Measurements from ENCODE around the gene ACAA2.
A peak's percentile ranks its signal among the peaks of the same experiment; 100 is the strongest.
"Not testable (repeated sequence)": the region's sequence is repeated elsewhere in the genome, so short reads cannot be mapped to it uniquely, and the experiment has no call there.

ACAA2 gene

GRCh38 chr18:49845629-49846360, 32.5 kb upstream of the ACAA2 start:
- no peak for DNase-seq (ENCODE audit: low read depth)

GRCh38 chr18:49844903-49845302, 31.6 kb upstream of the ACAA2 start:
- DNase-seq (ENCODE audit: low read depth): no peak

DNA sequence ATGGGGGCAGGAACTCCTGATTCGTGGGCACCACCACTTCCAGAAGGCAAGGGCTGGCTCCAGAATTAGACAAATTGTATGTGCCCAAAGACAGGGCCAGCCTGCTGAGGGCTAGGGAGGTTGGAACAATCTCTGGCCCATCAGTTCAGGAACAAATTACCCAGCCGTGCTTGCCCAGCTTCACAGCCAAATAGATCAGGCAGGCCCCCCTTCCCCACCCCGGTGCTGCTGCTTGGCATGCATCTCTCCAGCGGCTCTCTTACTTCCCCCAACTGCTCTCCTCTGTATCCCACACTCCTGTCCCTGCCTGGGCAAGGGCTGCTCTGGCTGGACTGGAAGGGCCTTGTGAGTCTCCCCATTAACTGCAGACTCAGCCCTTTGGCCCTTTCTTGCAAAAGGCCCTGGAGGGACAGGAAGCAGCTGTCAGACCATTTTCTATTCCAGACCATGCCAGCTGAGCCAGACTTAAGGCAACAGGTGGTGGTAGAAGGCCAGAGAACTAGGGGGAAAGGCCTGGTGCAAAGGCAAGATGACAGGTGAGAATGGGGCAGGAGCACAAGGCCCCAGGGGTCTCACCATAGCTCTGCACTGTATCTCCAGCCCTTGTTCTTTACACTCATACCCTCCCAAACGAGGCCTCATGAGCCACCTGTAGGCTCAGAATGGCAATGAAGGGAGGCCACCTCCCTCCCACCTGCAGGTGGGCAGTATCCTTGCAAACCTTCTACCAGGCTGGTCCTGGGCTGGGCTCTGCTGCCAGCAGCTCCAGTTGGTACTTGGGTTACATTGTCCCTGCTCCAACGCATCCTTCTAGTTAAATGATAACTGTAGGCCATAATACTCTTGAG, 30.7 kb upstream of the ACAA2 start:
- no peak for DNase-seq (ENCODE audit: low read depth)

GRCh38 chr18:49843131-49843530, 29.8 kb upstream of the ACAA2 start:
- DNase-seq (ENCODE audit: low read depth): no peak

DNA sequence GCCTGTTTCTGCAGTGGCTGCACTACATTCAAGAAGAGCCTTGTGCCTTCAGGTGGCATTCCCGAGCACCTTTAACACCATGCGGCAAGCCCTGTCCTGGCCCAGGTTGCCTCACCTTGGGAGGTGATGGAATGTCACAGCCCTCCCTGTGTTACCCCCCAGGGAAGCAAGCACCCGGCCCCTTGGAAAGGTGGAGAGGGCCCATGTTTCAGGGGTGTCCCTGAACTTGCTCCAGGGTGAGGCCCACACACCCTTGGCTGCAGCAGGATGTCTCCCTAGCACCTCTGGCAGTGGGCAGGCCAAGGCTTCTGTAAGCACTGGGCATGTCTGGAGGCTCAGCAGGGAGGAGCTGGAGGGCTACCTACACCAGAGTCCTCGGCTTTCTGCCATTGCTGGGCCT, 29.3 kb upstream of the ACAA2 start:
- DNase-seq (ENCODE audit: low read depth): no peak

GRCh38 chr18:49841236-49842217, 28.2 kb upstream of the ACAA2 start:
- no peak for DNase-seq (ENCODE audit: low read depth)

- no peak for DNase-seq (ENCODE audit: low read depth)
Observed at GRCh38 chr18:49839012-49839411, 25.7 kb upstream of the ACAA2 start.

- no peak for DNase-seq (ENCODE audit: low read depth)
Observed at GRCh38 chr18:49838381-49838780, 25.0 kb upstream of the ACAA2 start.

DNA sequence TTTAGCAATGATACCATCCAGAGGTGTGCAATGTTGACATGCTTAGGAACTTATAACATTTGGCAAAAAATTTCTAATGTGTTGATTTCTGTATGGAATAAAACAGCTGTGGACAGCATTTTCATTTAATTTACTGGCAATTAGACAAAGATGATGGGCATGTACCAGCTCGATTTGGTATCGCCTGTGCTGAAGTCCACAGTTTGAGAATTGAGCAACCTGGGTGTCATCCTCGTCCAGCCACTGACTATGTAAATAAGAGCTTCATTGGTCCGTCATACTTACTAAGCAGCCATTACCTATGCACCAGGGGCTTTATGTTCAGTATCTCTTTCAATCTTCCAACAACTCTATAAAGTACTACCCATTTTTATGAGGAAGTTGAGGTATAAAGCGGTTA, 24.6 kb upstream of the ACAA2 start:
- DNase-seq (ENCODE audit: low read depth): no peak

GRCh38 chr18:49837316-49837835, 24.0 kb upstream of the ACAA2 start:
- not testable (repeated sequence) for DNase-seq (ENCODE audit: low read depth)

GRCh38 chr18:49835405-49835804, 22.1 kb upstream of the ACAA2 start:
- DNase-seq (ENCODE audit: low read depth): no peak

- DNase-seq (ENCODE audit: low read depth): no peak
Observed at GRCh38 chr18:49834258-49834657, 20.9 kb upstream of the ACAA2 start.

- DNase-seq (ENCODE audit: low read depth): no peak
Observed at GRCh38 chr18:49833814-49834213, 20.5 kb upstream of the ACAA2 start.

- DNase-seq (ENCODE audit: low read depth): no peak
Observed at GRCh38 chr18:49832221-49832647, 18.9 kb upstream of the ACAA2 start.

DNA sequence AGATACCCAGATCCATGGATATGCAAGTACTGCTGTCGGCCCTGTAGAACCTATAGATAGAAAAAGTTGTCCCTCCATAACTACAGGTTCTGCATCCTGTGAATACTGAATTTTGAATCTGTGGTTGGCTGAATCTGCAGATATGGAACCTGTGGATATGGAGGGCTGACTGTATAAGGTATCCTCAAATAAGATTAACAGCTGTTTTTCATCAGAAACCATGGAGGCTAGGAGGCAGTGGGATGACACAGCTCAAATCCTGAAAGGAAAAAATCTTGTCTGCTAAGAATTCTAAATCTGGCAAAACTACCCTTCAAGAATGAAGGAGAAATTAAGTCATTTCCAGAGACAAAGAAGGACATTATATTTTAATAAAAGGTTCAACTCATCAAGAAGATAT, 14.7 kb upstream of the ACAA2 start:
- DNase-seq (ENCODE audit: low read depth): no peak

DNA sequence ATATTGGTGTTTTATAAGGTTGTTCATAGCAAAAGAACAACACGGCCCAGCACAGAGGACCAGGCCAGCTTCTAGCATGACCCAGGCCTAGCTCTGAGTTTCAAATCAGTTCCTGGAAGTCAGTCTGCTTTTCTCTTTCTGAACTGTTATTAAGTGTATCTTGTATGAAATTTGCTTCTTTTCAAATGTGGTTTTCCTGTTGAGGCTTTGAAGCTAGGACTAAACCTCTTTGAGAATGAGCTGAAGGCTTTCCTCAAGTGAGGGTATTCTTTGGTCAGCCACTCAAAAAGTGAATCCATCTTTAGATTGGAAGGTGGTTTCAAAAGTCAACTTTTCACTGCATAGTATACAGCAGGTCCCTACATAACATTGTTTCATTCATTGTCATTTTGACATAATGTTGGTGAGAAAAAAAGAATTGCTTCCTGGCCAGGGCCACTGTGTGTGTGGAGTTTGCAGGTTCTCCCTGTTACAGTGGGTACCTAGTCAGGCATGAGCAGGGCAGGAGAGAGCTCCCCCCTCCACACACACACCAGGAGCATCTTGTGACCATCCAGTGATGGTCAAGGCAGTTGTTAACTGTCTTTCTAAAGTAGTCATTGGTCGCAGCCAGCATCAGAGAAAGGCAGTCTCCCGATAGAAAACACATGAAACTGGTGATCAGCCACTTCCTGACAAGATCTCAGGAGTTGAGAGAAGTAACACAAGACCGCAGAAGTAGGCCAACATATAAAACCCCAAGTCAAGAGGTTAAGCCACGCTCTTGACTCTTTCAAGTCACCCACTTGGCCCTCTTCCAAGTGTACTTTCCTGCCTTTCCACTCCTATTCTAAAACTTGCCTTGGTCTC, 6.7 kb upstream of the ACAA2 start:
- DNase-seq (ENCODE audit: low read depth): no peak

DNA sequence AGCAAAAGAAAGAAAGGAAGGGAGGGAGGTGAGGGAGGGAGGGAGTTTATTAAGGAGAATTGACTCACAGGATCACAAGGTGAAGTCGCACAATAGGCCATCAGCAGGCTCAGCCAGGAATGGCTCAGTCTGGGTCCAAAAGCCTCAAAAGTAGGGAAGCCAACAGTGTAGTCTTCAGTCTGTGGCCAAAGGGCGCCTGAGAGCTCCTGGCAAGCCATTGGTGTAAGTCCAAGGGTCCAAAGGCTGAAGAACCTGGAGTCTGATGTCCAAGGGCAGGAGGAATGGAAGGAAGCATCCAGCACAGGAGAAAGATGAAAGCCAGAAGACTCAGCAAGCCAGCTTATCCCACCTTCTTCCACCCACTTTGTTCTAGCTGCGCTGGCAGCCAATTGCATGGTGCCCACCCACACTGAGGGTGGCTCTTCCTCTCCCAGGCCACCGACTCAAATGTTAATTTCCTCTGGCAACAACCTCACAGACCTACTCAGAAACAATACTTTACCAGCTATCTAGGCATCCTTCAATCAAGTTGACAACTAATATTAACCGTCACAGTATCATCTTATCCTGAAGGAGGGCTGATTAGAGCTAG, 5.8 kb upstream of the ACAA2 start:
- DNase-seq (ENCODE audit: low read depth): no peak

DNA sequence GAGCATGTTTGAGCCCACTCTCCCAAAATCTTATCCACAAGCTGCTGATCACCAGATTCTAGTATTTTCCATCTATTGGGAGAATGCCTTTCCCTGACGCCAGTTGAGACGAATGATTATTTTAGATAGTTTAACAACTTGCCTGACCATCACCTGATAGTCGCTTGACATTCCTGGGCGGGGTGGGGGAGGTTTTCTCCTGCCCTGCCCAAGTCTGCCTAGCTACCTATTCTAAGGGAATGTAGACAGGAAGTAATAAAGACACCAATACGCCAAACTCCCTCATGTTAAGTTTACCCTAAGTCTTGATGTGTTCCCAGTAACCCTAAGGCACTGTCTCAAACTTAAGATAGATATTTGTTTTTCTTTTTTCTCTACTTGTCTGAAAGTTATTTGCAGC, 4.6 kb upstream of the ACAA2 start:
- no peak for DNase-seq (ENCODE audit: low read depth)

- no peak for DNase-seq (ENCODE audit: low read depth)
Observed at GRCh38 chr18:49815927-49816326, 2.6 kb upstream of the ACAA2 start.

DNA sequence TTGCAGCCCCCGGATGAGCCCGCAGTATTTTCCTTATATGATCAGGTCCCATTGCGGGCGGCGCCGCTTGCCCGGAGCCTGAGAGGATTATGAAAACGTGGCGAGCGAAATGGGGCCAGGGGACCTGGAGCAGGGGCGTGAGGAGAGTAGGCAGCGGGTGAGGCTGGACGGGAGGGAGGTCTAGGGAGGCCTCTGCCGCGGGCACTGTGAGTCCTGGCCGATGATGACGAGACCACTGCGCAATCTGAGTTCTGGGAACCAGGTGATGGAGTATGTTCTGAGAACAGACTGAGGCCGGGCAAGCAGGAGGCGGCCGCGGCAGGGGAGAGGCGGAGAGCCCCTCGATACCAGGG, 790 bp upstream of the ACAA2 start:
- peak; percentile 27 for DNase-seq (ENCODE audit: low read depth)

- DNase-seq (ENCODE audit: low read depth): no peak
Observed at GRCh38 chr18:49813069-49813318, 339 bp downstream of the ACAA2 start.
